Measurements from ENCODE around the gene MYO1A. TPM values are rescaled to one million over a fixed set of nuclear protein-coding genes. Genes with fewer than 3 reads are reported as not detected.

The MYO1A gene
- total RNA-seq, 1 experiment from 2014 or later: 0.26 TPM

DNA sequence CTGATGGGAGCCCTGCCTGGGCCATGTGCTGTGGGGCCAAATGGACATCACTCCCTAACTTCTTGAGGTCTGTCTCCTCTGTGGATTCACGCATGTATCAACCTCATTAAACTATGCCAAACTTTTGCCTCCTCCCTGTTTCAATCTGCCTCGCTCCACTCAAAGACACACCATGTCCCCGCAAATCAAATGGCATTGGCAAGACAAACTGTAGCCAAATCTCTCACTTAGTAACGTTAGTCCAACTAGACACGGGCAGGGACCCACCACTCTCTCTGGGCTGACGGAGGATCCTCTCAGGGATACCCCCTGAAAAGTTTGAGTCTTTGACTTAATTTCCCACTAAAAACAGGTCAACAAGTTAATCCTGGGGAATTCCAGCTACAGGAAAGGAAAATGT is 51.6 kb downstream of the MYO1A start:
- no peak overlapping the region for H3K14ac ChIP-seq (ENCODE audit: insufficient read depth, low read length)
- H3K27me3 ChIP-seq (ENCODE audit: insufficient read depth, low read length): no peaks in the 10 kb centered on the region
- H3K9me3 Mint-ChIP-seq: no peaks in the 10 kb centered on the region; a peak in 1 of 5 replicates
- no peaks in the 10 kb centered on the region for H3K4me1 ChIP-seq (ENCODE audit: insufficient read depth, low read length)
- no peak overlapping the region for H3K18ac ChIP-seq (ENCODE audit: insufficient read length, low read depth, low read length)
- H3K23ac ChIP-seq (ENCODE audit: insufficient read length, low read depth, low read length): no peak overlapping the region
- H2BK15ac ChIP-seq (ENCODE audit: low read depth, low read length): no peak overlapping the region
- no peak overlapping the region for H3K9ac ChIP-seq (ENCODE audit: extremely low read depth, insufficient read length, low read length)
- H3K4me1 Mint-ChIP-seq: peaks cover 7% of the 10 kb centered on the region in 2 experiments
- H3K27ac Mint-ChIP-seq: no peak overlapping the region
- no peak overlapping the region for H2BK5ac ChIP-seq (ENCODE audit: insufficient read length, low read length)
- no peak overlapping the region for H4K5ac ChIP-seq (ENCODE audit: insufficient read length, low read depth, low read length)
- no peak overlapping the region for H4K91ac ChIP-seq (ENCODE audit: insufficient read length, low read depth, low read length)
- no peak for TF ChIP-seq CTCF (conservative IDR thresholded peaks at IDR 0.05)
- H2AFZ ChIP-seq (ENCODE audit: low read length): no peak overlapping the region
- H3K27ac ChIP-seq (ENCODE audit: insufficient read length, low read depth, low read length): no peak overlapping the region
- H2AK5ac ChIP-seq (ENCODE audit: insufficient read length, low read length): no peak overlapping the region
- no peak overlapping the region for H3K4me3 Mint-ChIP-seq
- no CpG with 5 or more reads among the region's 6 CpGs for WGBS (ENCODE audit: extremely low coverage, insufficient read length, low lambda C conversion rate)
- H3T11ph ChIP-seq (ENCODE audit: low read length): no peak overlapping the region
- peaks cover 13% of the 10 kb centered on the region for H3K79me1 ChIP-seq (ENCODE audit: insufficient read depth, low read depth, low read length, poor library complexity, severe bottlenecking)
- no peak overlapping the region for H2BK20ac ChIP-seq (ENCODE audit: low read depth, low read length, poor library complexity, severe bottlenecking)
- no peak overlapping the region for H2BK12ac ChIP-seq (ENCODE audit: insufficient read length, low read depth, low read length)
- no peaks in the 10 kb centered on the region for H3K27me3 Mint-ChIP-seq (ENCODE audit: low read depth)
- H4K8ac ChIP-seq (replicated peaks; ENCODE audit: insufficient read length, low read depth, low read length): no peak overlapping the region
- H3K36me3 Mint-ChIP-seq (ENCODE audit: insufficient read depth in 1 of 3, low read depth in 3 of 3): peaks cover 17 to 54% (median 49%) of the 10 kb centered on the region in 3 experiments
- no peak overlapping the region for H2BK120ac ChIP-seq (ENCODE audit: low read depth, low read length, poor library complexity, severe bottlenecking)
- peaks cover 3% of the 10 kb centered on the region for H3K79me2 ChIP-seq (ENCODE audit: insufficient read depth, low read length)
- H4K20me1 ChIP-seq (ENCODE audit: control insufficient read depth, insufficient read depth, insufficient read length): no peaks in the 10 kb centered on the region
- H3K4ac ChIP-seq (ENCODE audit: low read depth, low read length): no peak overlapping the region
- no peaks in the 10 kb centered on the region for H3K9me3 ChIP-seq (ENCODE audit: control insufficient read depth, low read depth, low read length)
- no peak overlapping the region for H3K4me2 ChIP-seq (ENCODE audit: insufficient read depth, insufficient read length, low read length)
- no peak overlapping the region for H3K56ac ChIP-seq (ENCODE audit: insufficient read length, low read depth, low read length)
- DNase-seq: no peak
- no peaks in the 10 kb centered on the region for H3K23me2 ChIP-seq (ENCODE audit: insufficient read length, low read depth, low read length, poor library complexity, severe bottlenecking)

Data from H9 (cell line).